SK-MEL-5 (cell line): ENCODE results near the gene TLE2. TPM values are rescaled to one million over a fixed set of nuclear protein-coding genes. Genes with fewer than 3 reads are reported as not detected.
"Not testable (repeated sequence)": the region's sequence is repeated elsewhere in the genome, so short reads cannot be mapped to it uniquely, and the experiment has no call there.

Experiments
- DNase-seq: peaks from one replicate; pipeline ENCODE4 v3.0.0-alpha.2; 2016; ENCODE audit warnings: low read depth, low spot score
- in situ Hi-C: cut with HindIII; loops from 2 replicates; pipeline ENCODE4 v1.10.0; 2016; ENCODE audit warnings: low sequenced_read_pairs, high pct_unique_total_duplicates, low pct_unique_long_range_greater_than_20kb
- total RNA-seq: library from RNA; depleted of rRNA; stranded (reverse); fragments of >200 nt; shearing (Covaris generic); gene quantifications from 2 replicates; pipeline ENCODE4 v1.2.3, GENCODE V29; 2014

The TLE2 gene
- total RNA-seq, 1 experiment from 2014 or later, result 2.2 TPM

GRCh38 chr19:2978772-2979171 lies 50.3 kb downstream of the TLE2 start:
- DNase-seq, result no peak
- in situ Hi-C loops, result no loop called here

- in situ Hi-C loops, result no loop called here
- no peak for DNase-seq
These were observed 50.8 kb downstream of the TLE2 start for GRCh38 chr19:2978166-2978767.

- DNase-seq, result peak; percentile 1
- in situ Hi-C loops, result no loop called here
These were observed 51.3 kb downstream of the TLE2 start for GRCh38 chr19:2977746-2978138.

GRCh38 chr19:2977001-2977745 lies 51.9 kb downstream of the TLE2 start, which contains the start of gene TLE6:
Gene TLE6 (plus strand): TSS chr19:2977564. CDS start chr19:2978234, 670 bp downstream.
- in situ Hi-C loops, result no loop called here

GRCh38 chr19:2976609-2977000 lies 52.5 kb downstream of the TLE2 start:
- in situ Hi-C loops, result no loop called here

More at GRCh38 chr19:2977001-2977745, 51.9 kb downstream of the TLE2 start, which contains the start of gene TLE6:
- peak; percentile 92 for DNase-seq

GRCh38 chr19:2974342-2975041 lies 54.6 kb downstream of the TLE2 start:
- in situ Hi-C loops, result no loop called here
- DNase-seq, result peak; percentile 62

More at GRCh38 chr19:2976609-2977000, 52.5 kb downstream of the TLE2 start:
- no peak for DNase-seq

GRCh38 chr19:2973229-2973628 lies 55.9 kb downstream of the TLE2 start:
- in situ Hi-C loops, result no loop called here
- no peak for DNase-seq

GRCh38 chr19:2970201-2970835 lies 58.8 kb downstream of the TLE2 start:
- DNase-seq, result no peak
- in situ Hi-C loops, result no loop called here

GRCh38 chr19:2969104-2969504 lies 60.0 kb downstream of the TLE2 start:
- in situ Hi-C loops, result no loop called here
- DNase-seq, result no peak

GRCh38 chr19:2967972-2968371 lies 61.1 kb downstream of the TLE2 start:
- in situ Hi-C loops, result no loop called here
- no peak for DNase-seq

GRCh38 chr19:2964874-2965273 lies 64.2 kb downstream of the TLE2 start:
- in situ Hi-C loops, result no loop called here
- no peak for DNase-seq

- in situ Hi-C loops, DNase-seq: not testable (repeated sequence)
These were observed 65.4 kb downstream of the TLE2 start for GRCh38 chr19:2963631-2964030.

- no peak for DNase-seq
- in situ Hi-C loops, result no loop called here
These were observed 66.0 kb downstream of the TLE2 start for GRCh38 chr19:2963122-2963521.

GRCh38 chr19:2962018-2962670 lies 66.9 kb downstream of the TLE2 start:
- in situ Hi-C loops, result no loop called here
- DNase-seq, result peak; percentile 74

GRCh38 chr19:2960120-2960519 lies 69.0 kb downstream of the TLE2 start:
- no peak for DNase-seq
- in situ Hi-C loops, result no loop called here

GRCh38 chr19:2957160-2957559 lies 71.9 kb downstream of the TLE2 start:
- DNase-seq, result no peak
- in situ Hi-C loops, result no loop called here

GRCh38 chr19:2952953-2953481 lies 76.1 kb downstream of the TLE2 start:
- no peak for DNase-seq
- in situ Hi-C loops, result no loop called here
